Cardiac fibroblast (primary cell): ENCODE results near the gene GPR183.

Experiments used
- DNase-seq, 2 donors: peaks; one replicate each; pipeline versions ENCODE4 v3.0.0 to v3.0.0-alpha.2; 2010; ENCODE audit warnings: low read depth in 2 of 2
- H3K4me3 ChIP-seq, 2 donors: replicated peaks in 1 of 2; 1 replicate in 1 of 2; 2 replicates in 1 of 2; pipeline ENCODE4 v1.5.1; 2011; ENCODE audit warnings: low read depth in 2 of 2, low read length in 2 of 2, mild to moderate bottlenecking in 2 of 2, moderate library complexity in 1 of 2
- TF ChIP-seq, protein P1 (sequence below): IDR thresholded peaks from one replicate; pipeline ENCODE4 v1.5.1; 2011; ENCODE audit warnings: low read depth, mild to moderate bottlenecking, low read length, inconsistent platforms

Gene GPR183

DNA sequence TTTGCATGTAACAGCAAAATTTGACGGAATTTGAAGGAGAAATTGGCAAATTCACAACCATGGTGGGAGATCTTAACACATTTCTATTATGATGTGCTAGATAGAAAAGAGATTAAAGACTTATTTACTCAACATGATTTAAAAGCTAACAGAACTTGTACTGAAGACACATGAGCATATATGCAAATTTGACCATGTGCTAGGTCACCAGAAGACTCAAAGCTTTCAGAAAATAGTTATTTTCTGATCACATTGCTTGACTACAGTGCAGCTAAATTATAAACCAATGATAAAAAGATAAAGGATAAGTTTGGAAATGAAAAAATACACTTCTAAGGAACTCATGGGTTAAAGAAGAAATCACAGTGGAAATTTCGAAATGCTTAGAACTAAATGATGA, 9.1 kb downstream of the GPR183 start:
- H3K4me3 ChIP-seq, result no peak overlapping the region
- TF ChIP-seq, protein P1, sequence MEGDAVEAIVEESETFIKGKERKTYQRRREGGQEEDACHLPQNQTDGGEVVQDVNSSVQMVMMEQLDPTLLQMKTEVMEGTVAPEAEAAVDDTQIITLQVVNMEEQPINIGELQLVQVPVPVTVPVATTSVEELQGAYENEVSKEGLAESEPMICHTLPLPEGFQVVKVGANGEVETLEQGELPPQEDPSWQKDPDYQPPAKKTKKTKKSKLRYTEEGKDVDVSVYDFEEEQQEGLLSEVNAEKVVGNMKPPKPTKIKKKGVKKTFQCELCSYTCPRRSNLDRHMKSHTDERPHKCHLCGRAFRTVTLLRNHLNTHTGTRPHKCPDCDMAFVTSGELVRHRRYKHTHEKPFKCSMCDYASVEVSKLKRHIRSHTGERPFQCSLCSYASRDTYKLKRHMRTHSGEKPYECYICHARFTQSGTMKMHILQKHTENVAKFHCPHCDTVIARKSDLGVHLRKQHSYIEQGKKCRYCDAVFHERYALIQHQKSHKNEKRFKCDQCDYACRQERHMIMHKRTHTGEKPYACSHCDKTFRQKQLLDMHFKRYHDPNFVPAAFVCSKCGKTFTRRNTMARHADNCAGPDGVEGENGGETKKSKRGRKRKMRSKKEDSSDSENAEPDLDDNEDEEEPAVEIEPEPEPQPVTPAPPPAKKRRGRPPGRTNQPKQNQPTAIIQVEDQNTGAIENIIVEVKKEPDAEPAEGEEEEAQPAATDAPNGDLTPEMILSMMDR, result no peak

DNA sequence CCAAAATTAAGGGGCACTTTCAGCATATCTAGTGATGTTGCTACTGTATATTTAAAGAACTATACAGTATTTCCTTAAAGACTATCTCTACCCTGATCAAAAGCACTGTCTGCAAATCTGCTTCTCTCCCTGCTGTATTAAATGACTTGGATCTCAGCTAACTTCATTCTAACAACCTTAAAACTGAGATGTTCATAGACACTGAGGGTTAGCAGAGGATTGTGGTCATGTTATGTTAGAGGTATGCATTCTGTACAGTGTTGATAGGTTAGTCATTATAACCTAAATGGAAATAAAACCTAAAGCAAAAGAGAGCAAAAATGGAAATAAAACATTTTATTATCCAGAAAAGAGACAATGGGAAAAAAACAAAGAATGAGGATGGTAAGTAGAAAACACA, 9.9 kb downstream of the GPR183 start:
- TF ChIP-seq, protein P1, result no peak
- no peak overlapping the region for H3K4me3 ChIP-seq
- DNase-seq, result no peak

More for the DNA sequence above, 9.1 kb downstream of the GPR183 start:
- no peak for DNase-seq

DNA sequence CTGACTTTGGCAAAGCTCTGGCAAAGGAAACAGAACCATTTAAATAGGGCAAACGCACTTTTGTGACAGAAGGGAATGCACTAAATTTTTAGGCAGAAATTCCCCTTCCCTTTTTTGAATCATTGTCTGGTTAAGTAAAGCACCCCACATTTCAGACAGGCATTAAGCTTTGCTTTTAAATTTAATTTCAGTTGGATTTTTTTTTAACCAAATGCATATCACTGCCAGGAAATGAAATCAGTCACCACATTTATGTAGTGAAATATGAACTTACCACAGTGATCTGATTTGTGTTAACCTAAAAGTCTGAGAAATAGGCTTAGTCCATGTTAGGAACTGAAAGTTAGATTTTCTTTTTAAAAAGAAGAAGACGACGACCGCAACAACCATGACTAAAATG, 10.8 kb downstream of the GPR183 start:
- TF ChIP-seq, protein P1, result no peak
- no peak for DNase-seq
- H3K4me3 ChIP-seq, result no peak overlapping the region

DNA sequence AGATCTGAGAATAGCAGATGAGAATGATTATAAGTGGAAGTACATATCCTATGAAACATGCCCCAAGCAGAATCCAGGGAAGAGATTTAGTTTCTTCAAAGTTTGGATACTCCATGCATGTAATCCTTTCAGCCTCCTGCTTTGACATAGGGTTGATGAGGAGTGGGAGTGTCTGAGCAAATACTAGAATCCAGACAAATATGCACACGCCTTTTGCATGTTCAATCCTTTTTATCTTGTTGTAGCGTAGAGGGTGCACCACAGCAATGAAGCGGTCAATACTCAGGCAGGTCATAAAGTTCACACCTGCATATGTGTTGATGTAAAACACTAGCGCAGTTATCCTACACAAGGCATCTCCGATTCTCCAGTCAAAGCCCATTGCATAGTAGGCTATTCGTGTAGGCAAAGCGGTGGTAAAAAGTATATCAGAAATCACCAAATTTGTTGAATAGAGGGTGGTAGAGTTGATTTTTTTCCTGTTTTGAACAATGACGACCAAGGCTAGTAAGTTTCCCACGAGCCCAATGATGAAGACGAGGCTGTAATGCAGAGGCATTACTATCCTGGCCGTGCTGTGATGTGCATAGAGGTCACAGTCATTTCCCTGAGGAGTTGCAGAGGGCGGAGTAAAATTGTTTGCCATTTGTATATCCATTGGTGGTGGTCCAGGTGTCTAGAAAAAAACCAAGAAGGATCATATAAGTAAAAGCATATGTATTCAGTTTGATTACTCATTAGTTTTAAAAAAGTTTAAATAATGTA, 11.5 kb downstream of the GPR183 start:
- no peak for DNase-seq
- TF ChIP-seq, protein P1, result no peak
- no peak overlapping the region for H3K4me3 ChIP-seq

DNA sequence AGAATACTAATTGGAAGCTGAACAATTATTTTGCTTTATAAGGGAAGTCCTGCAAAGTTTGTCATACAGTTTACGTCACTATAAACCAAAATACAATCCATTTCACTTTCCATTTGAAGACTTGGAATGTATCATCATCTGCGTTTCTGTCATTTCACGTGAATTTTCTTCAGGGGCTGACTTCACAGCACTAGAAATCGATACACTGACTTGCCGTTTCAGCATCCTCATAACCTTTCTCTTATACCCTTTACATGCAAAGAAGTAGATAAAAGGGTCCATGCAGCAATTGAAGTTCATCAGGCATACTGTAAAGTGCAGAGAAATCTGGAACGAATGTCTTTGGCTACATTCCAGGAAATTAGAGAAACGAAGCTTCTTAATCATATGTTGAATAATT, 12.2 kb downstream of the GPR183 start:
- TF ChIP-seq, protein P1, result no peak
- H3K4me3 ChIP-seq, result no peak overlapping the region
- DNase-seq, result no peak

DNA sequence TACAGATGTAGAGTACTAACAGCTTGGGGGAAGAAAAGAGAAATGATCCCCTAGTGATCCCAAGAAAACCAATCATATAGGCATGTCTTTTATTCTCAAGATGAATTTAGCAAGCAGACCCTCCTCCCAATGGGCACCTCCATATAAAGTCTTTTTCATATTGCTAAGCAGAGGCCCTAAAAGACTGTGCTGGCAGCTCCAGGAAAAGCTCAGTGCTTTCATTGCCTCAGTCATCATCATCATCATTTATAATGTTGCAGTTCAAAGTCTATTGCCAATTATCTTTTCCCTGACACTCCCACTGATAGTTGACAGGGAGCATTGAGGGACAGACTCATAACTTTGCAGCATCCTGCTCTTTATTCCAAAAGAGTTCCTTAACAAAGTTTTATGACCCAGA, 13.0 kb downstream of the GPR183 start:
- TF ChIP-seq, protein P1, result no peak
- no peak for DNase-seq
- no peak overlapping the region for H3K4me3 ChIP-seq

DNA sequence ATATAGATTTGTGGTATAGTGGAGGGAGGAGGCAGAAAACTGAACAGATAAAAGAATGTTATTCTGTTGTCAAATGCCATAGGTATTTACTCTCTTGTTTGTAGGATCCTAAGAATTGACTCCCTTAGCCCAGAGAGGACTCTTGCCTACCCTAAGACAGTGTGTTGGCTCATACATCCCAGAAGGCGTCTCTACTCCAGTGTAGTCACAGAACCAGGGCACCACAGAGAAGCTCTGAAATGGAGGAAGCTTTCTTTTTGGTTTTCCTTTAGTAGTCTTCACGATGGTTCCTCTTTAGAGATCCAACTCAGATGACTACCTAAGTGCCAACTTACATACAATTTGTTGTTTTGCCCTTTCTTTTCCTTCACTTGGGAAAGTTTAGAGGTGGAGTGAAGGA, 14.0 kb downstream of the GPR183 start:
- TF ChIP-seq, protein P1, result no peak
- no peak overlapping the region for H3K4me3 ChIP-seq
- DNase-seq, result no peak
